Stimulated activated CD8-positive, alpha-beta memory T cell treated with anti-CD3 and anti-CD28 coated beads, Interleukin-15, amount 100 ng/mL, for 1 hour (primary cell): ENCODE results near the gene ADGRA1.

Source experiments
- DNase-seq: peaks from one replicate; pipeline ENCODE4 v3.0.0-alpha.2; 2020; ENCODE audit warnings: low read depth

Gene ADGRA1

GRCh38 chr10:133056001-133056400 lies 31.7 kb upstream of the ADGRA1 start:
- DNase-seq: no peak

- no peak for DNase-seq
Observed at GRCh38 chr10:133056651-133057178, 31.0 kb upstream of the ADGRA1 start.

GRCh38 chr10:133058331-133059092 lies 29.2 kb upstream of the ADGRA1 start:
- DNase-seq: no peak

GRCh38 chr10:133059093-133059470 lies 28.6 kb upstream of the ADGRA1 start:
- DNase-seq: no peak

- no peak for DNase-seq
Observed at GRCh38 chr10:133059571-133059970, 28.2 kb upstream of the ADGRA1 start.

- no peak for DNase-seq
Observed at GRCh38 chr10:133060022-133060421, 27.7 kb upstream of the ADGRA1 start.

GRCh38 chr10:133060466-133060865 lies 27.3 kb upstream of the ADGRA1 start:
- DNase-seq: no peak

GRCh38 chr10:133060881-133061280 lies 26.8 kb upstream of the ADGRA1 start:
- DNase-seq: no peak

GRCh38 chr10:133061296-133062038 lies 26.3 kb upstream of the ADGRA1 start:
- DNase-seq: no peak

- DNase-seq: no peak
Observed at GRCh38 chr10:133062085-133062484, 25.6 kb upstream of the ADGRA1 start.

GRCh38 chr10:133062635-133063034 lies 25.1 kb upstream of the ADGRA1 start:
- DNase-seq: no peak

GRCh38 chr10:133067149-133068105 lies 20.3 kb upstream of the ADGRA1 start:
- DNase-seq: no peak

- no peak for DNase-seq
Observed at GRCh38 chr10:133068111-133069032, 19.4 kb upstream of the ADGRA1 start.

GRCh38 chr10:133069033-133069525 lies 18.6 kb upstream of the ADGRA1 start:
- no peak for DNase-seq

- DNase-seq: no peak
Observed at GRCh38 chr10:133070405-133070804, 17.3 kb upstream of the ADGRA1 start.

- no peak for DNase-seq
Observed at GRCh38 chr10:133070810-133071209, 16.9 kb upstream of the ADGRA1 start.

- DNase-seq: no peak
Observed at GRCh38 chr10:133071733-133072132, 16.0 kb upstream of the ADGRA1 start.

- DNase-seq: no peak
Observed at GRCh38 chr10:133072196-133072595, 15.5 kb upstream of the ADGRA1 start.

GRCh38 chr10:133072720-133073390 lies 14.9 kb upstream of the ADGRA1 start:
- no peak for DNase-seq
